Measurements from ENCODE around the gene ABCA2.

DNA sequence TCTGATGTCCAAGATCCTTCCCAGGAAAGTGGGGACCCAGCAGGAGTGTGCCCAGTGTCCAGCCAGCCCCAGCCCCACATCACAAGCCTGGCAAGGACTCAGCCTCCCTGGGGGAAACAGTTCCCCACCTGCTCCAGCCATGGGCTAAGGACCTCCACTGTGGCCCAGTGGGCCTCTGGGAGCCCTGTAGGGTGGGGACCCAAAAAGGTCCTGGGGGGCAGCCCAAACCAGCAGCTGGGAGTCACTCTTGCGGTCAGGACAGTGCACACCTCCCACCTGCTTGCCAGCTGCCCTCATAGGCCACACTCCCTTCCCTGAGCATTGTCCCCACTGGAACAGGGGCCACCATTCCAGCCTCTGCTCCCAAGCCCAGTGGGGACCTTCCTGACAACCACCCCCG is 1.7 kb downstream of the ABCA2 start:
- TF ChIP-seq, protein P1, sequence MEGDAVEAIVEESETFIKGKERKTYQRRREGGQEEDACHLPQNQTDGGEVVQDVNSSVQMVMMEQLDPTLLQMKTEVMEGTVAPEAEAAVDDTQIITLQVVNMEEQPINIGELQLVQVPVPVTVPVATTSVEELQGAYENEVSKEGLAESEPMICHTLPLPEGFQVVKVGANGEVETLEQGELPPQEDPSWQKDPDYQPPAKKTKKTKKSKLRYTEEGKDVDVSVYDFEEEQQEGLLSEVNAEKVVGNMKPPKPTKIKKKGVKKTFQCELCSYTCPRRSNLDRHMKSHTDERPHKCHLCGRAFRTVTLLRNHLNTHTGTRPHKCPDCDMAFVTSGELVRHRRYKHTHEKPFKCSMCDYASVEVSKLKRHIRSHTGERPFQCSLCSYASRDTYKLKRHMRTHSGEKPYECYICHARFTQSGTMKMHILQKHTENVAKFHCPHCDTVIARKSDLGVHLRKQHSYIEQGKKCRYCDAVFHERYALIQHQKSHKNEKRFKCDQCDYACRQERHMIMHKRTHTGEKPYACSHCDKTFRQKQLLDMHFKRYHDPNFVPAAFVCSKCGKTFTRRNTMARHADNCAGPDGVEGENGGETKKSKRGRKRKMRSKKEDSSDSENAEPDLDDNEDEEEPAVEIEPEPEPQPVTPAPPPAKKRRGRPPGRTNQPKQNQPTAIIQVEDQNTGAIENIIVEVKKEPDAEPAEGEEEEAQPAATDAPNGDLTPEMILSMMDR (IDR thresholded peaks at IDR 0.05; ENCODE audit: low read length) = no peak
- TF ChIP-seq EZH2 (IDR thresholded peaks at IDR 0.05; ENCODE audit: borderline replicate concordance, low read length) = no peak
